ENCODE data around the gene DDX28.

Gene DDX28, protein sequence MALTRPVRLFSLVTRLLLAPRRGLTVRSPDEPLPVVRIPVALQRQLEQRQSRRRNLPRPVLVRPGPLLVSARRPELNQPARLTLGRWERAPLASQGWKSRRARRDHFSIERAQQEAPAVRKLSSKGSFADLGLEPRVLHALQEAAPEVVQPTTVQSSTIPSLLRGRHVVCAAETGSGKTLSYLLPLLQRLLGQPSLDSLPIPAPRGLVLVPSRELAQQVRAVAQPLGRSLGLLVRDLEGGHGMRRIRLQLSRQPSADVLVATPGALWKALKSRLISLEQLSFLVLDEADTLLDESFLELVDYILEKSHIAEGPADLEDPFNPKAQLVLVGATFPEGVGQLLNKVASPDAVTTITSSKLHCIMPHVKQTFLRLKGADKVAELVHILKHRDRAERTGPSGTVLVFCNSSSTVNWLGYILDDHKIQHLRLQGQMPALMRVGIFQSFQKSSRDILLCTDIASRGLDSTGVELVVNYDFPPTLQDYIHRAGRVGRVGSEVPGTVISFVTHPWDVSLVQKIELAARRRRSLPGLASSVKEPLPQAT

DNA sequence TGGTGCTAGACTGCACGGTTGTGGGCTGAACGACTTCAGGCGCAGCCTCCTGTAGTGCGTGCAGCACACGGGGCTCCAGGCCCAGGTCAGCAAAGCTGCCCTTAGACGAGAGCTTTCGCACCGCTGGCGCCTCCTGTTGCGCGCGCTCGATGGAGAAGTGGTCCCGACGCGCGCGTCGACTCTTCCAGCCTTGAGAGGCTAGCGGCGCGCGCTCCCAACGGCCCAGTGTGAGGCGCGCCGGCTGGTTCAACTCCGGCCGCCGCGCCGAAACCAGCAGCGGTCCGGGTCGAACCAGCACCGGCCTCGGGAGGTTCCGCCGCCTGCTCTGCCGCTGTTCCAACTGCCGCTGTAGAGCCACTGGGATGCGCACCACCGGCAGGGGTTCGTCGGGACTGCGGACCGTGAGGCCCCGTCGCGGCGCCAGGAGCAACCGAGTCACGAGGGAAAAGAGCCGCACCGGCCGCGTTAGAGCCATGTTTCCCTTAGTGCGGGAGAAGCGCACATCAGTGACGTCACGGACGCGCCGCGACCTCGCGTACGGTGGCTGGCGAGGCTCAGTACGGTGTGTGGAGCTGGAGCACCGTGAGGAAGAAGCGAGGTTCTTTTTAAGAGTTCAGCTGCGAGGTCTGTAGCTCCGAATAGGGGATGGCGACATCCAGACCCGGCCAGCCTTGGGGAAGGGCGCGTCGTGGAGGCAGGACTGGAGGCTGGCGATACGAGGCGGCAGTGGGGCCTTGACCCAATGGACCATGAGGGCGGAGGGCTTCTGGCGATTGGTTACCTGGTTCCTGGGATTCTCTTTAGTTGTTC, at the start of gene DDX28, which contains the start of gene DUS2:
Gene DDX28, minus strand, starts transcription at position 505 of the 810 bp plus-strand sequence. Its CDS starts 30 bp downstream, at position 475.
Gene DUS2, plus strand, starts transcription at position 557 of the 810 bp plus-strand sequence. CDS start 14,740 bp downstream, outside the sequence.
- DNase-seq: peak; percentile 88 to 90

DNA sequence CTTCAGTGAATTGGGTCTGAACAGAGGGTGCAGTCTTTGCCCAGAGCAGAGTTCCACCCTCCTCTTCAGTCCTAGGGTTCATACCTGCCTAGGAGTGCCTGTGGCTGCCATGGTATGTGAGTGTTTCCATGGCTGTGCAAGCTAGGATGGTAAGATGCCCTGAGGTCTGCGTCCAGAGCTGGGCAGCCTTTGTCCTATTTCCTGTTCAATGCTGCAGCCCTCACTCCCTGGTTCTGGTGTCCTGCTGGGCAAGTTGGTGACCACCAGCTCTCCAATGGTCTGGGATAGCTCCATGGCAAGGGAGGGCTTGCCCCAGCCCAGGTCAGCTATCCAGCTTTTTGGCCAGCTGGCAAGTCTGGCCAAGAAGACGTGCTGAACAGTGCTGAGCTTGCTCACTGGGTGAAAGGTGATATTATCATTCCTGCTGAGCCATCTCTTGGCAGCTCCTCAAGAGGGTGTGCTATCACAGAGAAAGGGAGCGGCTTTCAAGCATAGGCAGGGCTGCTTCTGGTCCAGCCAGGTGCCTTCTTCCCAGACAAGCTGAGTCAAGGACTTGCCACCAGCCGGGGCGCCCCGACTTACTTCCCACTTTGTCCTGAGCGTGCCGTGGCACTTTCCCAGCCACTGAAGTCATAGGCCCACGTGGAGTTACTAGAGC, 49.1 kb upstream of the DDX28 start:
- no peak for DNase-seq

GRCh38 chr16:68071518-68071901, 48.5 kb upstream of the DDX28 start:
- DNase-seq: no peak

DNA sequence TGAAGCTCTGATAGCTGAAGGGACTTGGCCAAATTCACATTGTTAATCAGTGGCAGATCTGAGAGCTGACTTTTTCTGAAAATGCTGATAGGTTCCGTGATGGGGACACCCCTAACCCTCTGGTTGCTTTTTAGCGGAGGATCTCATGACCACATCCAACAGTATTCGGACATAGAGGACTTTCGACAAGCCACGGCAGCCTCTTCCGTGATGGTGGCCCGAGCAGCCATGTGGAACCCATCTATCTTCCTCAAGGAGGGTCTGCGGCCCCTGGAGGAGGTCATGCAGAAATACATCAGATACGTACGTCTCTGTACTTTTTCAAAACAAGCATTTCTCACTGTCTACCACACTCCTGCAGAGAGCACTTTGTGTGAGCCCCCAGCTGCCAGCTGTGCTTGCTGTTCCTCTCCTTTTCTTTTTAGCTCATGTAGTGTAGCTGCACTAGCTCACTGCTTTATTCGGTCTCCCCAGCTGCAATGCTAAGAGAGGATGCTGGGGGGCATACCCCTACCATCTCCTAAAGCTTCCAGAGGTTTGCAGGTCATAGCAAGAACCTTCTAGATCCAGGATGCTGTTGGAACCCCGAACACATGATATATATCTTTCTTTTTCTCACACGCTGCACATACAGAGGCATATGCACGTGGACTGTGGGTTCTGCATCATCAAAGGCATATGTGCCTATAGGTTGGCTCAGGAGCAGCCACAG, 47.9 kb upstream of the DDX28 start:
- no peak for DNase-seq

- peak in 1 of 2 donors; percentile 8 for DNase-seq
These were observed 47.3 kb upstream of the DDX28 start for GRCh38 chr16:68070249-68070730.

GRCh38 chr16:68069511-68070248, 46.6 kb upstream of the DDX28 start:
- DNase-seq: no peak

DNA sequence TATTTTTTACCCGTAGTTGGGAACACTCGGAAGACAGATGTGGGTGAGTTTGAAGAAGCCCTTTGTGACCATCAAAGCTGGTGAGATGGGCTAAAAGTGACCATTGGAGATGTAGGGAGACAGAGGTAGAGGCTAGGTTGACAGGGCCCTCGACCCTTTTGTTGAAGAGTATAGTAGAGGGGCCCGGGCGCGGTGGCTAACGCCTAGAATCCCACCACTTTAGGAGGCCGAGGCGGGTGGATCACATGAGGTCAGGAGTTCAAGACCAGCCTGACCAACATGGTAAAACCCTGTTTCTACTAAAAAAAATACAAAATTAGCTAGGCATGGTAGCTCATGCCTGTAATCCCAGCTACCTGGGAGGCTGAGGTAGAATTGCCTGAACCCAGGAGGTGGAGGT, 45.9 kb upstream of the DDX28 start:
- no peak for DNase-seq

- no peak for DNase-seq
These were observed 43.7 kb upstream of the DDX28 start for GRCh38 chr16:68066763-68067162.

DNA sequence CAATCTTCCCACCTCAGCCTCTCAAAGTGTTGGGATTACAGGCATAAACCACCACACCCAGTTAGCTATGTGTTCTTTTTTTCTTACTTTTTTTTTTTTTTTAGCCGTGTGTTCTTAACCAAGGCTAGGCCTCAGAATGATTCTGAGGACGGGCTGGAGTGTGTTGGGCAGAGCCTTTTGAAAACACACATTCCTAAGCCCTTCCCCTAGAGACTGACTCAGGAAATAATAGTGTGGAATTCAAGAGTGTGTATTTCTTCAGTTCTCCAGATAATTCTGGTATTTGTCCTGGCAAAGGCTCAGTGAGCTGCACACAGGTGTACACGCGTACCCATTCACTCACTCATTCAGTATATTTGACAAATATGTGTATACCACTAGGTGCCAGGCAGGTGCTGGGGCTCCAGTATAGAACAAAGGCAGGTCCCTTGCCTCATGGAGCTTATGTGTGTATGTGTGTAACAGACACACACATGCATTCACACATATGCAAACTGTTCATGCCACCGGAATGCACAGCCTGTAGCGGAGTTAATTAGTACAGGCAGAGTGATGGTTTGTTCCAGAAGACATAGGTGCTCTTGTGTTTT, 42.8 kb upstream of the DDX28 start:
- DNase-seq: no peak

- DNase-seq: peak; percentile 25 to 70
These were observed 41.8 kb upstream of the DDX28 start for GRCh38 chr16:68064791-68065365.

- DNase-seq: no peak
These were observed 39.9 kb upstream of the DDX28 start for GRCh38 chr16:68062910-68063393.

GRCh38 chr16:68061396-68061795, 38.4 kb upstream of the DDX28 start:
- no peak for DNase-seq

- DNase-seq: no peak
These were observed 36.8 kb upstream of the DDX28 start for GRCh38 chr16:68059804-68060203.

DNA sequence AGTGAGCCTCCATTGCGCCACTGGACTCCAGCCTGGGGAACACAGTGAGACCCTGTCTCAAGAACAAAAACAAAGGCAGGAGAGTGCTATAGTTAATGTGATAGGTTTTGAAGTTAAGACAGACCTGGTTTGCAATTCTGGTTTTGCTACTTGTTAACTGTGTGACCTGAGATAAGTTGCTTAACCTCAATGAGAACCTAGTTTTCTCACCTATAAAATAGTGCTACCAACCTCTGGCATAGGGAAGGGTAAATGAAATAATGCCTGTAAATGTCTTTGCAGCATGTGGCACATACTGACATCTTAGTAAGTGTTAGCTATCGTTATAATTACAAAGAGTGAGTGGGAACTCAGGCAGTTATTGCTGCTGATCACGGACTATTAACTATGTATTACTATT, 32.4 kb upstream of the DDX28 start:
- no peak for DNase-seq

DNA sequence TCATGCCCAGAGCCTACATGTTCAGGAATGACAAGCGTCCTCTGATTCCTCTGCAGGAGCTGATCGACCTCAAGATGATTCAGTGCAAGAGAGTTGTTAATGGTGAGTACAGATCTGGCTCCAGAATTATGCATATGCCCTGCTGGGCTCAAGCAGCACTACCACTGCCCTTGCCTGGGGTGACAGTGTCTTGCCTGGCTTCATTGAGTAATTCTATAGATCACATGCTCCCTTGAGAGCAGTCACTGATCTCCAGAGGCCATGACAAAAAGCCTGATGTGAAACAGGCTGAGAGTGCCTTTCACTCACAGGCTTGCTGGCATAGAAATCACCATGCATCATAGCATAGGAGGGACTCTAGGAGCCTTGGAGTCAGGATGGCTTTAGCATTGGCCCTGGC, 26.4 kb upstream of the DDX28 start:
- DNase-seq: no peak

GRCh38 chr16:68047987-68048386, 25.0 kb upstream of the DDX28 start:
- no peak for DNase-seq

DNA sequence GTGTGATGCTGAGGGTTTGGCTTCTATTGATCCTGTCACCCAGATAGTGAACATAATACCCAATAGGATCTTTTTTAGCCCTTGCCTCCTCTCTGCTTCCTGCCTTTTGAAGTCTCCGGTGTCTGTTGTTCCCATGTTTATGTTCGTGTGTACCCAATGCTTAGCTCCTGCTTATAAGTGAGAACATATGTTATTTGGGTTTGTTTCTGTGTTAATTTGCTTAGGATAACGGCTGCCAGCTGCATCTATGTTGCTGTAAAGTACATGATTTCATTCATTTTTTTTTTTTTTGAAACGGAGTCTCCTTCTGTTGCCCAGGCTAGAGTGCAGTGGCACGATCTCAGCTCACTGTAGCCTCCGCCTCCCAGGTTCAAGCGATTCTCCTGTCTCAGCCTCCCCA, 23.1 kb upstream of the DDX28 start:
- no peak for DNase-seq

GRCh38 chr16:68041783-68042182, 18.8 kb upstream of the DDX28 start:
- no peak for DNase-seq

GRCh38 chr16:68040506-68041288, 17.7 kb upstream of the DDX28 start:
- peak; percentile 61 to 75 for DNase-seq
